Measurements from ENCODE around the gene GNB1L. TPM values are rescaled to one million over a fixed set of nuclear protein-coding genes. Genes with fewer than 3 reads are reported as not detected.

Gene GNB1L, protein sequence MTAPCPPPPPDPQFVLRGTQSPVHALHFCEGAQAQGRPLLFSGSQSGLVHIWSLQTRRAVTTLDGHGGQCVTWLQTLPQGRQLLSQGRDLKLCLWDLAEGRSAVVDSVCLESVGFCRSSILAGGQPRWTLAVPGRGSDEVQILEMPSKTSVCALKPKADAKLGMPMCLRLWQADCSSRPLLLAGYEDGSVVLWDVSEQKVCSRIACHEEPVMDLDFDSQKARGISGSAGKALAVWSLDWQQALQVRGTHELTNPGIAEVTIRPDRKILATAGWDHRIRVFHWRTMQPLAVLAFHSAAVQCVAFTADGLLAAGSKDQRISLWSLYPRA
- 1 to 10 TPM; 2.6 to 4.7 TPM for total RNA-seq

DNA sequence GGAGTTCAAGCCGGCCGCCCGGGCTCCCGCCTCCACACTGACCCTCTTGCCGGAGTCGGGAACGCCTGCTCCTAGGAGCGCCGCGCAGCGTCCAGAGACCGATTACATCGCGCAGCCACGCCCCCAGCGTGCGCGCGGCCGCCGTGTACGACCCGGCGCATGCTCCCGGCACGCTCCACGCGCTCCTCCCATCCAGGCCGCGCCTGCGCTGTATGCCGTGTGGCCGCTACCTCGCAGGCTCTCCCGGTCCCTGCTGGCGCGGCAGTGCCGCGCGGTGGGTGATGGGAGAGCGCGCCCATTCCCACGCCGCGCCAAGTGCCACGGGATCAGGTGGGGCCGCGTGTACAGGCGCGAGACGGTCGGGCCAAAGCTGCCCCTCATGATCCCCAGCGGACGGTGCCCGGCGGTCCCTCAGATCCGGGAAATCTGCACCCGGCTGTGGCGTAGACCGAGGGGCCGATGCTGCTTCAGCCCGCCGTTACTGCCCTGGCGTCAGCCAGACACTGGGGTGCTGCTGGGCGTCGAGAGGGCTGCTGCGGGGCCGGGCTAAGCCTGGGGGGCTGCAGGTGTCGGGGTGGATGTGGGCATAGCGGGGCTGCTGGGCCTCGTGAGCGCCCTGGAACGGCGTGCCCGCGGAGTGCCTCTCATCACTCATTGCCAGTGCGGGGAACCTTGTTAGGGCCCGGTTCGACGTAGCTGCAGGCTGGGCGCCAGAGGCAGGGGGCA is at the start of gene GNB1L, which contains the start of gene RTL10:
GNB1L (minus strand) TSS at position 97 of the 726 bp plus-strand sequence. CDS start 33,519 bp downstream, outside the sequence.
RTL10 (minus strand) TSS at position 97 of the 726 bp plus-strand sequence. CDS start 2,613 bp downstream, outside the sequence.
- Histone ChIP-seq H3K27me3 (no peaks in the 10 kb centered on the region), H3K4me3 (peak within 1 kb of the TSS; percentile 69 to 86), H3K36me3 (peaks cover 17% of the 10 kb centered on the region), H3K9me3 (no peaks in the 10 kb centered on the region), H3K4me1 (peaks cover 0 to 34% of the 10 kb centered on the region in 2 donors), H3K27ac (peak within 1 kb of the TSS; percentile 91 to 98)
- TF ChIP-seq, protein P1, sequence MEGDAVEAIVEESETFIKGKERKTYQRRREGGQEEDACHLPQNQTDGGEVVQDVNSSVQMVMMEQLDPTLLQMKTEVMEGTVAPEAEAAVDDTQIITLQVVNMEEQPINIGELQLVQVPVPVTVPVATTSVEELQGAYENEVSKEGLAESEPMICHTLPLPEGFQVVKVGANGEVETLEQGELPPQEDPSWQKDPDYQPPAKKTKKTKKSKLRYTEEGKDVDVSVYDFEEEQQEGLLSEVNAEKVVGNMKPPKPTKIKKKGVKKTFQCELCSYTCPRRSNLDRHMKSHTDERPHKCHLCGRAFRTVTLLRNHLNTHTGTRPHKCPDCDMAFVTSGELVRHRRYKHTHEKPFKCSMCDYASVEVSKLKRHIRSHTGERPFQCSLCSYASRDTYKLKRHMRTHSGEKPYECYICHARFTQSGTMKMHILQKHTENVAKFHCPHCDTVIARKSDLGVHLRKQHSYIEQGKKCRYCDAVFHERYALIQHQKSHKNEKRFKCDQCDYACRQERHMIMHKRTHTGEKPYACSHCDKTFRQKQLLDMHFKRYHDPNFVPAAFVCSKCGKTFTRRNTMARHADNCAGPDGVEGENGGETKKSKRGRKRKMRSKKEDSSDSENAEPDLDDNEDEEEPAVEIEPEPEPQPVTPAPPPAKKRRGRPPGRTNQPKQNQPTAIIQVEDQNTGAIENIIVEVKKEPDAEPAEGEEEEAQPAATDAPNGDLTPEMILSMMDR (IDR thresholded peaks at IDR 0.05): peak in 1 of 2 donors; percentile 31
- DNase-seq (ENCODE audit: low spot score): peak; percentile 95

DNA sequence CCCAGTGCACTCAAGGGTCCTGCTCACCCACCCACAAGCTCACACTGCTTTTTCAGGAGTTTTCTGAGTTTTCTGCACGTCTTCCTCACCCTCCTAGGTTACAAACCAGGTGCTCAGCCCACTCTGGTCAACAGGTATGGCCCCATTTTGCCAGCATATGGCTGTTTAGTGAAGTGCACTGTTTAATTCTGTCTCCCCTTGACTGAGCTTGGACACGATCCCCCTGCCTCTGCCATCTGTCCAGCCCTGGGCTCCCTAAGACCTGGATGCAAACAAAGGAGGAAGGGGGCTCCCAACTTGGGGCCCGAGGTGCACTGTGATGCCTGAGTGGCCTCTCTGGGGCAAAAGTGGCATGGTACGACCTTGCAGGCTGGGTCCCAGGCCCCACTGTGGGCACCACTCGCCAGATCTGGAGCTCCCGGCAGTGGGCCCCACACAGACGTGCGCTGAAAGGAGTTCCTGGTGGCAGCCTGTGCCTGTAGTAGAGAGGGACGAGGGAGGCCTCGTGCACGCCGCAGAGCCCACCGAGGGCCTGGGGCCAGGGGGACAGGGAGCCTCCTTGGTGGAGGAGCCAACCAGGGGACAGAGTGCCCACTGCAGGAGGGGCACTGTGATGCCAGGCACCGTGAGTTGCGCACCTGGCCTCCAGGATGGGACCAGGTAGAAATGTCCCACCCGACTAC is 49.6 kb upstream of the GNB1L start:
- TF ChIP-seq, protein P1 (IDR thresholded peaks at IDR 0.05): no peak
- Histone ChIP-seq H3K36me3 (no peaks in the 10 kb centered on the region), H3K27me3 (no peaks in the 10 kb centered on the region), H3K27ac (no peak overlapping the region), H3K9me3 (no peaks in the 10 kb centered on the region), H3K4me3 (no peak overlapping the region), H3K4me1 (no peaks in the 10 kb centered on the region)
- DNase-seq (ENCODE audit: low spot score): no peak

DNA sequence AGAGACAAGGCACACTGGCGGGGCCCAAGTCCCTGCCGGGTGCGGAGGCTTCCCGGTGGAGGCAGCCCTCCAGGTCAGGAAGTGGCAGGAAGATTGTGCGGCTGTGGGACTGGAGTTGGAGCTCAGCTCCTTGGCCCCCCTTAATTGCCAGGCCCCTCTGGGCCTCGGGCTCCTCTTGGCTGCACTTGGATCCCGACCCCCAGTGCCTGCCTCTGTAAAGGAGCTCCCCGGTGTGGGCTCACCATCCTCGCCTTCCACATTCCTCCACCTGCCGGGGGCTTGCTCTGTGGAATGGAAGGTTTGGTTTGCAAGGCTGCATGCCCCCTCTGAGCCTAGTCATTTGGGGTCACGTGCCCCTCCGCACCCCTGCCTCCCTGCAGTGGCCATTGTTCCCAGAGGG is 48.8 kb upstream of the GNB1L start:
- H3K27me3 ChIP-seq: no peaks in the 10 kb centered on the region
- H3K27ac ChIP-seq: no peak overlapping the region
- H3K4me3 ChIP-seq: no peak overlapping the region
- no peaks in the 10 kb centered on the region for H3K4me1 ChIP-seq
- peaks cover 4% of the 10 kb centered on the region for H3K36me3 ChIP-seq
- DNase-seq (ENCODE audit: low spot score): no peak
- TF ChIP-seq, protein P1 (IDR thresholded peaks at IDR 0.05): no peak
- H3K9me3 ChIP-seq: no peaks in the 10 kb centered on the region

DNA sequence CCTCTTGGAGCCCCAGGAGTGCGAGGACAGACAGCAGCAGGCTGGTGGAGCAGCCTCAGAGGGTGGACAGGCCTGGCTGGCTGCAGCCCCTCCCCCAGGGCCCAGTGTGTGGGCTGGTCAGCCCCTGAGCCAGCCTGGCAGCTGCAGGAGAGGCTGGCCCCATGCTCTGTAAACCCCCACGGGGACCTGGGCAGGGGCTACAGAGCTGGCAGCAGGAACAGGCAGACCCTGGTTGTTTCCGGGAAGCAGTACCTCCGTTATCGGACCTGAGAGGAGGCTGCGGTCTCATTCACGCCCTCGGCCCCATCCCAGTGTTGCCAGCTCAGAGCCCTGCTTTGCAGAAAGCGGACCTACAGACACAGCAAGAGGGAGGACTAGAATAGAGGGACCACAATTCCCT is 48.4 kb upstream of the GNB1L start:
- Histone ChIP-seq H3K27ac (no peak overlapping the region), H3K4me1 (no peaks in the 10 kb centered on the region), H3K4me3 (no peak overlapping the region), H3K9me3 (no peaks in the 10 kb centered on the region), H3K27me3 (no peaks in the 10 kb centered on the region), H3K36me3 (peaks cover 9% of the 10 kb centered on the region)
- DNase-seq (ENCODE audit: low spot score): no peak
- TF ChIP-seq, protein P1 (IDR thresholded peaks at IDR 0.05): no peak

DNA sequence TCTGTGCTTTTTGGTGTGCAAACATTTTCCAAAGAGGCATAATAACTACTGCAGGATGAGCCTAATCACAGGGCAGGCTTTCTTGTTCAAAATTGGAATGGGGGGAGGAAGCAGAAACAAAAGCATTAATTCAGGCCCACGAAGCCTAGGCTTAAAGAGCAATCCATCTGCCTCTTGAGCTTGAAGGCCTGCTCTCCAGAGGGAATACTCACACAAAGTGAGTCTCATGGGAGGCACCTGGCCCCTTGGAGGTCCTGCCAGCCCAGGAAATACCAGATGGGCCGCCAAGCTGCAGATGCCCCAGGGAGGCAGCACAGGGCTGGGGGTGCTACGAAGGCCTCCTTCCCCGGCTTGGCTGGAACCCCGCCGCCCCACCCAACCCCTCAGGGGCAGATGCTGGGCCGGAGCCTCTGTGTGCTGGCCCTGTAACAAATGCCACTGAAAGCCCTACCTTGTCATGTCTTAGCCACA is 47.6 kb upstream of the GNB1L start:
- no peaks in the 10 kb centered on the region for H3K4me1 ChIP-seq
- no peaks in the 10 kb centered on the region for H3K9me3 ChIP-seq
- no peaks in the 10 kb centered on the region for H3K27me3 ChIP-seq
- TF ChIP-seq, protein P1 (IDR thresholded peaks at IDR 0.05): no peak
- H3K4me3 ChIP-seq: no peak overlapping the region
- H3K36me3 ChIP-seq: peaks cover 16% of the 10 kb centered on the region
- H3K27ac ChIP-seq: no peak overlapping the region
- no peak for DNase-seq (ENCODE audit: low spot score)

Measured in right atrium auricular region (tissue), 2 donors.